GM13977 (cell line): ENCODE results near the gene AP3B1.

ENCODE experiments used
- DNase-seq: peaks from one replicate; pipeline ENCODE4 v3.0.0; 2012; ENCODE audit warnings: low spot score
- CTCF ChIP-seq: IDR thresholded peaks from 2 replicates; pipeline ENCODE4 v1.5.1; 2012; ENCODE audit warnings: mild to moderate bottlenecking, control low read depth; ENCODE audit not compliant: insufficient read depth; ENCODE audit errors: extremely low read depth, missing control alignments
- in situ Hi-C: fragments of 300-500 bp; cut with MboI; formaldehyde crosslinking; loops from one replicate; pipeline ENCODE4 v1.12.0; 2022; ENCODE audit warnings: low sequenced_read_pairs, low pct_unique_long_range_greater_than_20kb, mixed read lengths, inconsistent platforms; ENCODE audit not compliant: unreplicated experiment

Gene AP3B1

GRCh38 chr5:78243639-78244038, 50.9 kb downstream of the AP3B1 start:
- no peak for DNase-seq
- no peak for TF ChIP-seq CTCF
- in situ Hi-C loops, result no loop called here

GRCh38 chr5:78243091-78243490, 51.4 kb downstream of the AP3B1 start:
- no peak for TF ChIP-seq CTCF
- no peak for DNase-seq
- in situ Hi-C loops, result no loop called here

GRCh38 chr5:78242001-78242400, 52.5 kb downstream of the AP3B1 start:
- no peak for DNase-seq
- in situ Hi-C loops, result no loop called here
- no peak for TF ChIP-seq CTCF

GRCh38 chr5:78237911-78238310, 56.6 kb downstream of the AP3B1 start:
- DNase-seq, result no peak
- in situ Hi-C loops, result no loop called here
- TF ChIP-seq CTCF, result no peak

GRCh38 chr5:78236046-78236445, 58.5 kb downstream of the AP3B1 start:
- no peak for DNase-seq
- no peak for TF ChIP-seq CTCF
- in situ Hi-C loops, result no loop called here

- TF ChIP-seq CTCF, result no peak
- in situ Hi-C loops, result no loop called here
- DNase-seq, result no peak
These were observed 59.2 kb downstream of the AP3B1 start for GRCh38 chr5:78235289-78235688.

GRCh38 chr5:78234804-78235203, 59.7 kb downstream of the AP3B1 start:
- no peak for TF ChIP-seq CTCF
- DNase-seq, result no peak
- in situ Hi-C loops, result no loop called here
